Measurements from ENCODE around the gene VSIR.

DNA sequence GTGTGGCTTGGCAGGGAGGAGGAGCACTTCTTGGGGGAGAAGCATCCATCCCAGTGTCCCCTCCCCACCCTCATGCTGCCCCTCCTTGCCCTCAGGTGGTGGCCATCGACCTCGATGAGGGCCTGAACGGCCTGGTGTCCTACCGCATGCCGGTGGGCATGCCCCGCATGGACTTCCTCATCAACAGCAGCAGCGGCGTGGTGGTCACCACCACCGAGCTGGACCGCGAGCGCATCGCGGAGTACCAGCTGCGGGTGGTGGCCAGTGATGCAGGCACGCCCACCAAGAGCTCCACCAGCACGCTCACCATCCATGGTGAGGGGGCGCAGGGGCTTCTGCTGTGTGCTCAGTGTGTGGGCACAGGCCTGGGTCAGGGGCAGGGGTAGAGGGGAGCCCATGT is 68.5 kb downstream of the VSIR start:
- TF ChIP-seq POLR2A (IDR thresholded peaks at IDR 0.05): no peak
- no peak for TF ChIP-seq CTCF (IDR thresholded peaks at IDR 0.05)
